NCI-H748 (cell line): ENCODE results near the gene FAM184A.

ENCODE experiments used
- DNase-seq: peaks from one replicate; lab custom pipeline; 2025; ENCODE audit not compliant: unreplicated experiment; lab: John Stamatoyannopoulos, UW

Gene FAM184A

DNA sequence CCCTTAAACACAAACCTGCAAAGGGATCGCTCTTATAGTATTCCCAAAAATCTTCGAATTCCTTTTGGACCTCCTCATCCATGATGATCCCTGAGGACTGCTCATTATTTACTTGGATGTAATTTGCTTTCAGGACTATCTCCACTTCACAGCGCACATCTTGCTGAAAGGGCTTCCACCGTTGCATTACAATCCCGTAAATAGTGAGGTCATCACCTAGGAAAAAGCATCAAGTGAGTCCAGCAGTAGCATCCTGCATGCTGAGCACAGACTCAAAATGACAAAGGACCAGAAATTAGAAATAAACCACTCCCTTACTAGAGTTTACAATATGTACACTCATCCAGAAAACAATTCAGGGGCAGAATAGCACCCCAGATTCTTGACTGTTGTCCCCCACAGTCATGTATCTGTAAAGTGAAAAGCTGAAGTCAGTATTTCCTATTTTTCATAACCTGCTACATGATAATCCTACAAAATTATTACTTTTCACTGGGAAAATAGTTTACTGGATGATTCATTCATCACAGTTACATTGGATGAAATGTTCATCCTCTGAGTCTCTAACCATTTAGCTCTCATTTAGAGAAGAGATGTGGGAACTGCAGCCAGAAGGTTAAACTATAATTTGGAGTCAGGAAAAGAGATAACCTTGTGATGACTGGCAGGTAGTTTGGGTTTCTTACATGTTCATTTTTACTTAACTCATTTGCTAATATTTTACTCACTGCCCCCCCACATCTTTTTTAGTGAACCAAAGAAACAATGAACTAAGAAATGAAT lies 160.7 kb downstream of the FAM184A start:
- peak; percentile 66 for DNase-seq

DNA sequence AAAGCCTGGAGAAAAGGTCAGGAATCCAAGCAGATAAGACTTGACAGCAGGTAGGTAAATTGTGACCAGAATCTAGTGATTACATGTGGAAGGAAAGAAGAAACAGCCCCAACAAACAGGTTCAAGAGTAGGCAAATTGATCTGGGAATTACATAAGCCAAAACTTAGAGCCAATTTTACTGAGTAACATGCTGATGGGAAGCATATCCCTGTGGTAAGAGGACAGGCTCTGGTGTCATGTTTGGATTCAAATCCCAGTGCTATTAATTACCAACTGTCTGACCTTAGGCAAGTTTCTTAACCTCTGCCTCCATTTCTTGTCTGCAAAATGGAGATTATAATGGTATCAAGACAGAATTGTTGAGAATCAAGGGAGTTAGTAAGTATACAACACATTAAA lies 163.9 kb downstream of the FAM184A start:
- DNase-seq = no peak

DNA sequence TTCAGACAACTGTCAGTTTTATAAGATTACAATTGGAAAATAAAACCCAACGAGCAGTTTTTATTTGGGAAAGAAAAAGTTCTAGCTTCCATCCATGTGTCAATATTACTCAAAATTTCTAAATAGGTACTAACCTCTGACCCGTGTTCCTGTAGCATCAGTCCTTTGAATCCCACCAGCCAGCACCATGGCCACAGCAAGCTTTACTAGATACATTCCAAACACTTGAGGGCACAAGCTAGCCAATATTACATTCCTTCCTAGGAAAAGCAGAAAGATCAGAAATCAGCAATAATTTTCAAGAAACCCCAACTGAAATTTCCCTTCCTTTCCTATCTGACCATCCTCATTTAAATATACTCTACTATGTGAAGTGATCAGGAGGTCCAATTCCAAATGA lies 165.3 kb downstream of the FAM184A start:
- no peak for DNase-seq

DNA sequence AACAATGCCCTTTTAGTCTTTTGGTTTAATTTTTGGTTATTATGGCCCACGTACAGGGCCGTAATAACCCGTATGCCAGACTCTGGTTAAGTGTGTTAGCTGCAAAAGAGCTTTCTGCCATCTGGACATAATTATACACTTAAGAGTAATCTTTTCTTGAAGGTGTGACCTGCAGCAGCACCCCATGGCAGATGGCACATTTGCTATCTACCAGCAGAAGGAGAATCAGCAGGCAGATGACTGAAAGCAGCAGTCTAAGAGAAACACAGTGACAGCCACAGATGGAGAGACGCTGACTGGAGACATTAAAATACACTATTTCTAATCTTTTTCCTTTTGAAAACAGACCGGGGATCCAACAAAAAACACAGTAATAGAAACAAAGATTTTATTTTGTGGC lies 165.8 kb downstream of the FAM184A start:
- peak; percentile 75 for DNase-seq
